HG03575 (cell line): ENCODE data around the gene SLC27A1.
"Not testable (repeated sequence)": the region's sequence is repeated elsewhere in the genome, so short reads cannot be mapped to it uniquely, and the experiment has no call there.

Experiments used
- ATAC-seq: cut with Tn5 transposase; IDR thresholded peaks from one replicate; pipeline ENCODE4 v1.9.1; 2021; ENCODE audit not compliant: unreplicated experiment, insufficient number of reproducible peaks, low FRiP score; ENCODE audit errors: extremely low read depth

SLC27A1 gene

GRCh38 chr19:17455308-17456123 lies 14.8 kb upstream of the SLC27A1 start:
- ATAC-seq = no peak

GRCh38 chr19:17456127-17456526 lies 14.2 kb upstream of the SLC27A1 start:
- no peak for ATAC-seq

- no peak for ATAC-seq
Observed at GRCh38 chr19:17457616-17458015, 12.7 kb upstream of the SLC27A1 start.

- ATAC-seq = no peak
Observed at GRCh38 chr19:17458970-17459369, 11.4 kb upstream of the SLC27A1 start.

GRCh38 chr19:17460372-17461230 lies 9.7 kb upstream of the SLC27A1 start, which contains the start of gene NXNL1:
NXNL1 (minus strand) TSS chr19:17460926; CDS start chr19:17460869, 57 bp downstream.
- ATAC-seq = no peak

- no peak for ATAC-seq
Observed at GRCh38 chr19:17466487-17466850, 3.9 kb upstream of the SLC27A1 start.

GRCh38 chr19:17467471-17468301 lies 2.6 kb upstream of the SLC27A1 start:
- ATAC-seq = no peak

GRCh38 chr19:17468302-17469091 lies 1.8 kb upstream of the SLC27A1 start:
- ATAC-seq = no peak

- no peak for ATAC-seq
Observed at GRCh38 chr19:17469092-17469480, 1.2 kb upstream of the SLC27A1 start.

GRCh38 chr19:17469481-17470067 lies 750 bp upstream of the SLC27A1 start:
- no peak for ATAC-seq

- no peak for ATAC-seq
Observed at GRCh38 chr19:17471410-17472125, 1.2 kb downstream of the SLC27A1 start.

- ATAC-seq = no peak
Observed at GRCh38 chr19:17473041-17473440, 2.7 kb downstream of the SLC27A1 start.

- ATAC-seq = not testable (repeated sequence)
Observed at GRCh38 chr19:17475011-17475540, 4.8 kb downstream of the SLC27A1 start.

GRCh38 chr19:17475541-17476115 lies 5.3 kb downstream of the SLC27A1 start:
- ATAC-seq = no peak

GRCh38 chr19:17479325-17479791 lies 9.0 kb downstream of the SLC27A1 start:
- no peak for ATAC-seq

GRCh38 chr19:17481986-17482385 lies 11.7 kb downstream of the SLC27A1 start:
- no peak for ATAC-seq
